Liver (tissue), 3 donors: ENCODE measurements around the gene LRRC2.

Source experiments
- GABPA ChIP-seq, 2 donors: IDR thresholded peaks in 1 of 2; conservative IDR thresholded peaks in 1 of 2; 2 replicates each; pipeline ENCODE4 v1.6.1; 2016; ENCODE audit warnings: antibody characterized with exemption in 2 of 2, mild to moderate bottlenecking in 1 of 2, moderate library complexity in 1 of 2
- HNF4G ChIP-seq: IDR thresholded peaks from 2 replicates; pipeline ENCODE4 v1.6.1; 2016; ENCODE audit warnings: antibody characterized with exemption
- MAX ChIP-seq: IDR thresholded peaks from 2 replicates; pipeline ENCODE4 v1.6.1; 2016; ENCODE audit warnings: antibody characterized with exemption
- NR2F2 ChIP-seq: IDR thresholded peaks from 2 replicates; pipeline ENCODE4 v1.6.1; 2016; ENCODE audit warnings: antibody characterized with exemption
- RAD21 ChIP-seq, 2 donors: IDR thresholded peaks; 2 replicates each; pipeline ENCODE4 v1.6.1; 2016; ENCODE audit warnings: antibody characterized with exemption in 2 of 2, mild to moderate bottlenecking in 2 of 2
- REST ChIP-seq: IDR thresholded peaks from 2 replicates; pipeline ENCODE4 v1.6.1; 2016; ENCODE audit warnings: antibody characterized with exemption, mild to moderate bottlenecking
- RXRA ChIP-seq, 2 donors: IDR thresholded peaks; 2 replicates each; pipeline ENCODE4 v1.6.1; 2017 to 2018; ENCODE audit warnings: antibody characterized with exemption in 2 of 2, mild to moderate bottlenecking in 1 of 2
- SP1 ChIP-seq: IDR thresholded peaks from 2 replicates; pipeline ENCODE4 v1.6.1; 2018; ENCODE audit warnings: antibody characterized with exemption, mild to moderate bottlenecking
- YY1 ChIP-seq: IDR thresholded peaks from 2 replicates; pipeline ENCODE4 v1.6.1; 2016; ENCODE audit warnings: antibody characterized with exemption, mild to moderate bottlenecking
- ZBTB33 ChIP-seq: IDR thresholded peaks from 2 replicates; pipeline ENCODE4 v1.6.1; 2016; ENCODE audit warnings: antibody characterized with exemption
- TF ChIP-seq, protein P1 (sequence below): fragments of 150-350 bp; IDR thresholded peaks from 2 replicates; pipeline ENCODE4 v1.5.1; 2017; ENCODE audit warnings: improper control_type of control experiment, low read depth, low read length; ENCODE audit not compliant: missing input control
- donor health status: healthy.
- donor health status: healthy.

DNA sequence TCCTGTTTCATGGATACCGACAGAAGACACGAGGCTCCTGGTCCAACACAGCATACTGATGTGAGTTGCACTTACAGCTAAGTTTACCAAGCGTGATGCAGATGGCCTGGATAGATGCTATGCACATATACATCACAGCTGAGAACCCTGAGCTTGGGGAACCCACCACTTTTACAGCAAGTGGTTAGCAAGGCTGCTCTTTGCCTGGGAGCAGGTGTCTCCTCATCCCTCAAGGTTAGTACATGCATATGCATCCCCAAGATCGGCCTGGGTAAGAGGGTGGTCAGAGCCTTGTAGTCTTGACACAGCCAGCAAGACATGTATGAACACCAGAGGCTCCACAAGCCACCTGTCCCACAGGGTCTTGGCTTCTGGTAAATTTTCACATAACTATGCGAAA is 28.3 kb downstream of the LRRC2 start:
- TF ChIP-seq SP1 = no peak
- TF ChIP-seq, protein P1, sequence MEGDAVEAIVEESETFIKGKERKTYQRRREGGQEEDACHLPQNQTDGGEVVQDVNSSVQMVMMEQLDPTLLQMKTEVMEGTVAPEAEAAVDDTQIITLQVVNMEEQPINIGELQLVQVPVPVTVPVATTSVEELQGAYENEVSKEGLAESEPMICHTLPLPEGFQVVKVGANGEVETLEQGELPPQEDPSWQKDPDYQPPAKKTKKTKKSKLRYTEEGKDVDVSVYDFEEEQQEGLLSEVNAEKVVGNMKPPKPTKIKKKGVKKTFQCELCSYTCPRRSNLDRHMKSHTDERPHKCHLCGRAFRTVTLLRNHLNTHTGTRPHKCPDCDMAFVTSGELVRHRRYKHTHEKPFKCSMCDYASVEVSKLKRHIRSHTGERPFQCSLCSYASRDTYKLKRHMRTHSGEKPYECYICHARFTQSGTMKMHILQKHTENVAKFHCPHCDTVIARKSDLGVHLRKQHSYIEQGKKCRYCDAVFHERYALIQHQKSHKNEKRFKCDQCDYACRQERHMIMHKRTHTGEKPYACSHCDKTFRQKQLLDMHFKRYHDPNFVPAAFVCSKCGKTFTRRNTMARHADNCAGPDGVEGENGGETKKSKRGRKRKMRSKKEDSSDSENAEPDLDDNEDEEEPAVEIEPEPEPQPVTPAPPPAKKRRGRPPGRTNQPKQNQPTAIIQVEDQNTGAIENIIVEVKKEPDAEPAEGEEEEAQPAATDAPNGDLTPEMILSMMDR = no peak
- TF ChIP-seq REST = no peak
- TF ChIP-seq MAX = no peak
- TF ChIP-seq GABPA (IDR thresholded peaks at IDR 0.05 in 1 of 2, conservative IDR thresholded peaks at IDR 0.05 in 1 of 2) = no peak
- no peak for TF ChIP-seq HNF4G
- no peak for TF ChIP-seq RAD21 (IDR thresholded peaks at IDR 0.05)
- TF ChIP-seq YY1 = no peak
- no peak for TF ChIP-seq ZBTB33
- TF ChIP-seq NR2F2 = no peak
- TF ChIP-seq RXRA (IDR thresholded peaks at IDR 0.05) = no peak
